PC-3 (cell line): ENCODE results near the gene MAST3.

ENCODE experiments used
- EZH2 ChIP-seq: fragments of 300-600 bp; sonication (generic); IDR thresholded peaks from one replicate; pipeline ENCODE4 v1.6.1; 2017; ENCODE audit warnings: antibody characterized with exemption, mild to moderate bottlenecking, low read length; ENCODE audit not compliant: unreplicated experiment
- EZH2phosphoT487 ChIP-seq: fragments of 300-600 bp; sonication (generic); IDR thresholded peaks from 2 replicates; pipeline ENCODE4 v1.6.1; 2018; ENCODE audit warnings: mild to moderate bottlenecking, antibody characterized with exemption, low read length, borderline replicate concordance
- TF ChIP-seq, protein P1 (sequence below): fragments of 300-600 bp; sonication (generic); conservative IDR thresholded peaks from 2 replicates; pipeline ENCODE4 v1.5.1; 2017; ENCODE audit warnings: antibody characterized with exemption, low read depth, mild to moderate bottlenecking, low read length

DNA sequence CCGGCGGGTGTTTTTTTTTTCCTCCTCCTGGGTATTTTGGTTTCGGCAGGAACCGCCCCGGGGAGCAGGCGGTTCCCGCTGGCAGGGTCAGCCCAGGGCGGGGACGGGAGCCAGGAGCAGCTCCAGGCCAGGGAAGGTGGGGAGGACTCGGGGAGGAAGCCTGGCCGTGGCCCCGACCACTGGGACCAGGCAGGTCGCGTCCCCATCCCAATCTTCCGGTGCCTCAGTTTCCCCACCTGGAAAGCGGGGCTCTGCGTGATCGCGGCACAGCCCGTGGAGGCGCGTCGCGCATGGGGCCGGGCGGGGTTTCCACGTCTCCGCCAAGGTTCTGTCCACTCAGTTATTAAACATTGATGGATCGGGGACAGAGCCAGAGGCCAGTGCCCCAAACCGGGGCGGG is 45.7 kb upstream of the MAST3 start:
- TF ChIP-seq, protein P1, sequence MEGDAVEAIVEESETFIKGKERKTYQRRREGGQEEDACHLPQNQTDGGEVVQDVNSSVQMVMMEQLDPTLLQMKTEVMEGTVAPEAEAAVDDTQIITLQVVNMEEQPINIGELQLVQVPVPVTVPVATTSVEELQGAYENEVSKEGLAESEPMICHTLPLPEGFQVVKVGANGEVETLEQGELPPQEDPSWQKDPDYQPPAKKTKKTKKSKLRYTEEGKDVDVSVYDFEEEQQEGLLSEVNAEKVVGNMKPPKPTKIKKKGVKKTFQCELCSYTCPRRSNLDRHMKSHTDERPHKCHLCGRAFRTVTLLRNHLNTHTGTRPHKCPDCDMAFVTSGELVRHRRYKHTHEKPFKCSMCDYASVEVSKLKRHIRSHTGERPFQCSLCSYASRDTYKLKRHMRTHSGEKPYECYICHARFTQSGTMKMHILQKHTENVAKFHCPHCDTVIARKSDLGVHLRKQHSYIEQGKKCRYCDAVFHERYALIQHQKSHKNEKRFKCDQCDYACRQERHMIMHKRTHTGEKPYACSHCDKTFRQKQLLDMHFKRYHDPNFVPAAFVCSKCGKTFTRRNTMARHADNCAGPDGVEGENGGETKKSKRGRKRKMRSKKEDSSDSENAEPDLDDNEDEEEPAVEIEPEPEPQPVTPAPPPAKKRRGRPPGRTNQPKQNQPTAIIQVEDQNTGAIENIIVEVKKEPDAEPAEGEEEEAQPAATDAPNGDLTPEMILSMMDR, result no peak
- TF ChIP-seq EZH2 (no peak), EZH2phosphoT487 (no peak)
